Neural cell (in vitro differentiated cells): ENCODE results near the gene KLHDC4.

Experiments
- CTCF ChIP-seq: fragments of 450-650 bp; IDR thresholded peaks from 2 replicates; pipeline ENCODE4 v1.5.1; 2014; ENCODE audit warnings: antibody characterized with exemption, mild to moderate bottlenecking, moderate library complexity; ENCODE audit not compliant: poor library complexity, severe bottlenecking
- EP300 ChIP-seq: fragments of 450-650 bp; conservative IDR thresholded peaks from 2 replicates; pipeline ENCODE4 v1.6.1; 2014; ENCODE audit warnings: antibody characterized with exemption, mild to moderate bottlenecking, moderate library complexity; ENCODE audit not compliant: poor library complexity, severe bottlenecking
- EZH2 ChIP-seq: fragments of 200-600, 300-800 bp; shearing (Covaris generic), sonication (generic); IDR thresholded peaks from 2 replicates; pipeline ENCODE4 v1.6.1; 2014; ENCODE audit warnings: antibody characterized with exemption, low read length, borderline replicate concordance, mild to moderate bottlenecking; ENCODE audit not compliant: insufficient read depth, poor library complexity, severe bottlenecking
- MXI1 ChIP-seq: fragments of 450-650 bp; conservative IDR thresholded peaks from 2 replicates; pipeline ENCODE4 v1.6.1; 2014; ENCODE audit warnings: antibody characterized with exemption, mild to moderate bottlenecking; ENCODE audit not compliant: poor library complexity, severe bottlenecking
- POLR2AphosphoS5 ChIP-seq: IDR thresholded peaks from 2 replicates; pipeline ENCODE4 v1.6.1; 2012
- RAD21 ChIP-seq: fragments of 450-650 bp; conservative IDR thresholded peaks from 2 replicates; pipeline ENCODE4 v1.6.1; 2014; ENCODE audit warnings: antibody characterized with exemption, mild to moderate bottlenecking, moderate library complexity
- REST ChIP-seq: IDR thresholded peaks from 2 replicates; pipeline ENCODE4 v1.6.1; 2012; ENCODE audit warnings: borderline replicate concordance
- SMC3 ChIP-seq: fragments of 450-650 bp; conservative IDR thresholded peaks from 2 replicates; pipeline ENCODE4 v1.6.1; 2014; ENCODE audit warnings: antibody characterized with exemption, mild to moderate bottlenecking, moderate library complexity; ENCODE audit not compliant: poor library complexity
- TAF1 ChIP-seq: IDR thresholded peaks from 2 replicates; pipeline ENCODE4 v1.6.1; 2012; ENCODE audit warnings: low read depth

GRCh38 chr16:87662254-87663204 is 103.3 kb downstream of the KLHDC4 start:
- TF ChIP-seq MXI1 (no peak), POLR2AphosphoS5 (no peak), CTCF (no peak), EP300 (no peak), RAD21 (no peak), REST (no peak), EZH2 (no peak), SMC3 (no peak), TAF1 (no peak)
